Measurements from ENCODE around the gene GFM1. TPM values are rescaled to one million over a fixed set of nuclear protein-coding genes. Genes with fewer than 3 reads are reported as not detected.
A peak's percentile ranks its signal among the peaks of the same experiment; 100 is the strongest.

The GFM1 gene
- total RNA-seq, 6 experiments from 2014 or later = 40.2 to 61.5 (median 43.8) TPM

- ATAC-seq (no peak), DNase-seq (no peak)
- Histone ChIP-seq H3K4me3 (no peak overlapping the region), H3K27me3 (no peaks in the 10 kb centered on the region), H3K36me3 (peaks cover 0 to 7% (median 2%) of the 10 kb centered on the region in 4 donors), H3K27ac (no peak overlapping the region), H3K9me3 (no peaks in the 10 kb centered on the region), H3K4me1 (no peaks in the 10 kb centered on the region)
- intact Hi-C loops (cut with DNase I) = no loop called here
- TF ChIP-seq POLR2A (IDR thresholded peaks at IDR 0.05) = no peak
- no peak for TF ChIP-seq CTCF (IDR thresholded peaks at IDR 0.05)
- WGBS (ENCODE audit: insufficient coverage, low coverage, low lambda C conversion rate, missing lambda C conversion rate) = 78% methylated on average over 4 of the region's 4 CpGs
Measured at GRCh38 chr3:158710601-158711000, 66.3 kb downstream of the GFM1 start.

- no peaks in the 10 kb centered on the region for H3K9me3 ChIP-seq
- WGBS (ENCODE audit: insufficient coverage, low coverage, low lambda C conversion rate, missing lambda C conversion rate) = 43% methylated on average over 1 of the region's 1 CpG
- ATAC-seq (peak in 3 of 4 donors; percentile 24 to 44 (median 36)), DNase-seq (no peak)
- peaks cover 0 to 7% (median 2%) of the 10 kb centered on the region in 4 donors for H3K36me3 ChIP-seq
- H3K4me1 ChIP-seq = no peaks in the 10 kb centered on the region
- intact Hi-C loops (cut with DNase I) = no loop called here
- no peak overlapping the region for H3K4me3 ChIP-seq
- TF ChIP-seq POLR2A (IDR thresholded peaks at IDR 0.05) (no peak), CTCF (IDR thresholded peaks at IDR 0.05) (no peak)
- H3K27me3 ChIP-seq = no peaks in the 10 kb centered on the region
- peak overlapping the region in 1 of 3 donors; percentile 20 for H3K27ac ChIP-seq
Measured at GRCh38 chr3:158711886-158712285, 67.6 kb downstream of the GFM1 start.

- H3K4me3 ChIP-seq = no peak overlapping the region
- ATAC-seq (no peak), DNase-seq (no peak)
- peaks cover 0 to 7% (median 2%) of the 10 kb centered on the region in 4 donors for H3K36me3 ChIP-seq
- no peaks in the 10 kb centered on the region for H3K9me3 ChIP-seq
- H3K27ac ChIP-seq = peak overlapping the region in 1 of 3 donors; percentile 20
- H3K27me3 ChIP-seq = no peaks in the 10 kb centered on the region
- TF ChIP-seq POLR2A (IDR thresholded peaks at IDR 0.05) (no peak), CTCF (IDR thresholded peaks at IDR 0.05) (no peak)
- intact Hi-C loops (cut with DNase I) = no loop called here
- no peaks in the 10 kb centered on the region for H3K4me1 ChIP-seq
- WGBS (ENCODE audit: insufficient coverage, low coverage, low lambda C conversion rate, missing lambda C conversion rate) = 40% methylated on average over 1 of the region's 1 CpG
Measured at GRCh38 chr3:158712443-158712842, 68.1 kb downstream of the GFM1 start.

- H3K27ac ChIP-seq = peak overlapping the region in 1 of 3 donors; percentile 20
- ATAC-seq (peak; percentile 69 to 83 (median 76)), DNase-seq (no peak)
- no peaks in the 10 kb centered on the region for H3K27me3 ChIP-seq
- TF ChIP-seq CTCF (IDR thresholded peaks at IDR 0.05) (no peak), POLR2A (IDR thresholded peaks at IDR 0.05) (no peak)
- no peaks in the 10 kb centered on the region for H3K9me3 ChIP-seq
- H3K4me1 ChIP-seq = no peaks in the 10 kb centered on the region
- intact Hi-C loops (cut with DNase I) = no loop called here
- WGBS (ENCODE audit: insufficient coverage, low coverage, low lambda C conversion rate, missing lambda C conversion rate) = 74% methylated on average over 8 of the region's 9 CpGs
- peaks cover 0 to 6% (median 2%) of the 10 kb centered on the region in 4 donors for H3K36me3 ChIP-seq
- H3K4me3 ChIP-seq = no peak overlapping the region
Measured at GRCh38 chr3:158713094-158713499, 68.8 kb downstream of the GFM1 start.

GRCh38 chr3:158717576-158717975 lies 73.2 kb downstream of the GFM1 start:
- Histone ChIP-seq H3K27me3 (no peaks in the 10 kb centered on the region), H3K4me1 (no peaks in the 10 kb centered on the region), H3K27ac (no peak overlapping the region), H3K9me3 (no peaks in the 10 kb centered on the region), H3K36me3 (no peaks in the 10 kb centered on the region), H3K4me3 (no peak overlapping the region)
- no peak for TF ChIP-seq POLR2A (IDR thresholded peaks at IDR 0.05)
- no peak for TF ChIP-seq CTCF (IDR thresholded peaks at IDR 0.05)
- 89% methylated on average over 1 of the region's 2 CpGs for WGBS (ENCODE audit: insufficient coverage, low coverage, low lambda C conversion rate, missing lambda C conversion rate)
- intact Hi-C loops (cut with DNase I) = no loop called here
- ATAC-seq = no peak
- DNase-seq = no peak

Measured in right lobe of liver (tissue), 6 donors.